HuH-7 (cell line): ENCODE measurements around the gene RBMS3.

Source experiments
- DNase-seq: peaks from one replicate; pipeline ENCODE4 v3.0.0; 2011; ENCODE audit warnings: low spot score

Gene RBMS3

DNA sequence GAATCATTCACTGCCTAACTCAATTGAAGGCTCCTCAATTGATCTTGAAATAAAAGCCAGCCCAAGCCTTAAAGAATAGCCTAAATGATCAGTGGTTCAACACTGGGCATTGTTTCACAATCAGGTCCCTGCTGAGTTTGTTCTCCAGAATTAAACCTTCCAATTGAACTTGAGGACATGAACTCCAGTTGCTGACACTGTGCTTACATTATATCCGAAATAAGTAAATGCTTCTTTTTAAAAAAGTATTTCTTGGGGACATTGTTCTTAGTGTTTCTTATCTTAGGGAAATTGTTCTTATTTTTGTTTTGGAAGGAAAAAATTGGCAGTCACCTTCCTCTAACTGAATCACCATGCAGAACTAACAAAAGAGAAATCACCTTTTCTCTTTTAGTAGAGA is 450.2 kb downstream of the RBMS3 start:
- no peak for DNase-seq

DNA sequence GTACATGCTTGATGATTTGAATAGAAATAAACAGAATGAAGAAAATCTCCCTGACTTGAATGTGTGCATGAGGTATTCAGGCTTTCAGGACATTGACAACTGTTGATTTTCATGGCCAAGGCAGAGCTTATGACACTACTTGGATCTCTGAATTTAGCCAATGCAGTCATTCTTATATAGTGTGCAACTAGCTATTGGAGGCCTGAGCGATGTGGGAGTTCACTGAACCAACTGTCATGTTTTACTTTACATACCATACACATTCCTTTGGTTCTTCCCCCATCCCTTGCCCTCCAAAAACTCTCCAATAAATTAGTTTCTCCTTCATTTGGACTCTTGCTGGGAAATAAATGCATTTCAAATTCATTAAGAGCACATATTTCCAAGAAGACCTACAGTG is 460.4 kb downstream of the RBMS3 start:
- no peak for DNase-seq

DNA sequence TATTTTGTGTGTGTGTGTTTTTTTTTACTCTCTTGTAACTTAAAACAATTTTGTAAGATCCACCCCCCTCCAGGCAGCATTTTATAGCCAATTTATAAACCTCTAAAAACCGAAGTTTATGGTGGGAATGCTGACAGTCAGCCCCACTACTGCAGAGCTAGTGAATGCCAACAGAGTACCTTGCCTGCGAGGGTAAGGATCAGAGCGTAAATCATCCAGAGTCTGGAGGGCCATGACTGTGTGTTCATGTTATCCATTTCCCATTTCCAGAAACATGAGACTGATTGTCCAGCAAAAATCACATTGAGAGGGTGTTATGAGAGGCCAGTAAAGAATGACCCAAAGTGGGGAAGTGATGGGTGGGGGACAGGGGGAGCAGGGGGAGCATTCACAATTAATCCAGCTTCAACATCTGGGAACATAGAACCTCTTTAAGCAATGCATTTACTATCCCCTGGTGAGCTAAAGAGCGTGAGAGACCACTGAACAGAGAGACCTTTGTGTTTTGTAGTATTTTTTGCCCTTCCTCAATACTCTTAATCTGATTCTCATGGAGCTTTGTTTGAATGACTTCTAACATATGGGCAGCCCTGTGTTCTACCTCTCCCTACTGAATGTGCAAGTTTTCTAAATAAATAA is 464.5 kb downstream of the RBMS3 start:
- DNase-seq = no peak

DNA sequence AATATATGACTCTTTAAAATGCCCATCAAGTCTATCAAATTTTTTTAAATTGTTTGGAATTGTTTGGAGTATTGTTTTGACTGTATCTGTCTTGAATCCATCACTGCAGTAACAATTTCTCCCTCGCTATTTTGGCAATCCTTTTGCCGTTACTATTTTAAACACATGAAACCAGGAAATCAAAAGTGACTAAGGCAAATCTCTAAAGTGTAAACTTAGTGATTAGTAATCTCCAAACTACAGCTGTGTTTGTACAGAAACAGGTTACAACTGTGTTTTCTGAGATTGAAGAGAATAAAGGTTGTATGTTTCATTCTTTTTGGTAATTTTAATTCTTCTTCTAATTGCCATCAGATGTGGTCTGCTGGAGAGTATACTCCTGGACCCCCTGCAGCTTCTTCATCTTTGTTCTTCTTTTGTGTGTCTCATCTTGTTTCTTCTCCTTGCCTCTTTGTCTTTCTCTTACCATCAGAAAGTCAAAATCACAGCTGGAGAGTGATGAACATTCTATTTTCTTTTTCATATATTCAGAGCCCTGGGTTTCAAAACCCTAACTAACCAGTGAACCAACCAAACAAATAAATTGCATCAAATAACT is 465.4 kb downstream of the RBMS3 start:
- DNase-seq = no peak

DNA sequence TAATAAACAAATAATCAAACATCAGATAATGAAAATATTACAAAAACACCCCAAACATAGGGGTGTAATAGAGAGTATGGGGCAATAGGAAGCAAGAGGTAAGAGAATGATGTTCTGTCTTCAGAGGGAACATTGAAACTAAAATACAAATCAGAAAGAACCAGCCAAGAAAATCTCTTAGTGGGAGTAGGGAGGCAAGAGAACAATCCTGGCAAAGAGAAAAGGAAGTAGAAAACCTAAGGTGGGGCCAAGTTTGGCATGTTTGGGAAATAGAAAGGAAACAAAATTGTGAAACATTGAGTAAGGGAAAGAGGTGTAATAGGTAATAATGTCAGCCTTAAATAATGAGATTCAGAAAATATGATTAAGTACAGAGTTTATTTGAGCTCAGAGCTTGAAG is 467.1 kb downstream of the RBMS3 start:
- no peak for DNase-seq

DNA sequence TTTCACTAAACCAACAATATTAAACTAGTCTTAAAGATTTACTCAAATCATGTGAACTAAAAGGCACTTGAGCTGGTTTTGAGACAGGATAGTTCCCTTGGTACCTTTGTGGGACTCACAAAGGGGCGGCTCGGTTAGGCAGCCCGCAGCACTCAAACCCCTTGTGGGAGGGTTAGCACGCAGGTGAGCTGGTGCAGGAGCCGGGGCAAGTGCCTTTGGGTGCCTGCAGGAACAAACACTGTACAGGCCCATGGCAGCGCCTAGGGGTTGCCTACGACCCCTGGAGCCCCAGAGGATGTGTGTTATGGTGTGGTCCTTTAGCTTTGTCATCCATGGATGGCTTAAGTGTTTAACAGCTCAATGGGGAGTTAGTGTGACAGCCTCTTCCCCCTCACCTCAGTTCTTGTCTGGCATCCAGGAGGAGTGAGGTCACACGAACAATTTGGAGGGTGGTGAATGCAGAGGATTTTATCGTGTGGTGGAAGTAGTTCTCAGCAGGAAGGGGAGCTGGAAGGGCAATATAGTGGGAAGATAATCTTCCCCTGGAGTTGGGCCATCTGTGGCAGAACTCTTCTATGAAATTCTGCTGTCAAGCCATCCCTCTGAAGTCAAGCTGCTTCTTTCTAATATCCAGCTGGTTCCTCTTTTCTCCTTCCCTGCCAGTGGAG is 470.9 kb downstream of the RBMS3 start:
- no peak for DNase-seq

DNA sequence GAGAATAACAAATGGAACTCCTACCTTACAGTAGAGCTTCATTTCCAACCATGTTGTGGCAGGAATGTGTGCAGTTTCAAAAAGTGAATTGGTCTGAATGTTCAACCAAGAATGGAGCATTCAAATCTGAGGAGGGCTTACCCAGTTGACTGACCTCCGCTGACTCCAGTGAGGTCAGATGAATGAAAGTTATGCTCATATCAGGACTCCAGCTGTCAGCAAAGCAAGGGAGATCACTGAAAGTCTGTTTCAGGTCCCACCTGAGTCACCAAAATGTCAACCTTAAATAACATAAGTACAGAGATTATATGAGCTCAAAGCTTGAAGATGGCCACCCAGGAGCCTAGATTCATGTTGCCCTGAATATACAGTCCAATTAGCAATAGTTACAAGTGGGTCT is 473.5 kb downstream of the RBMS3 start:
- no peak for DNase-seq

DNA sequence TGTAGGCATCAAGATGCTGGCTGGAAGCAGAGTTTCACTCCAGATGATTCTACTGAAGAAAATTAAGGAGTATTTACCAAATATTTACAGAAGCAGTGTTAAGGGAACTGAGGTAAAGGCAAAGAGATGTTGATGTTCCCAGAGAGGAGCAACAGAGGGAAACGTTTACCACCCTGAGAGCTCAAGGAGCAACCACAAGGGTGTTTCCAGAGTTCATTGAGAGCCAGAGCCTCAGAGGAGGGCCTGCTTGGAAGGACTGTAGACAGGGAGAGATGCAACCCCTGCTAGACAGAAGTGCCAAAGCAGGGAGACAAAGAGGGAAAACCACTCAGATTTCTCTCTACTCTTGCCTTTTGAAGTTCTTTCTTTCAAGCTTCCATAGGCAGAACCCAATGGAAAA is 474.5 kb downstream of the RBMS3 start:
- no peak for DNase-seq

DNA sequence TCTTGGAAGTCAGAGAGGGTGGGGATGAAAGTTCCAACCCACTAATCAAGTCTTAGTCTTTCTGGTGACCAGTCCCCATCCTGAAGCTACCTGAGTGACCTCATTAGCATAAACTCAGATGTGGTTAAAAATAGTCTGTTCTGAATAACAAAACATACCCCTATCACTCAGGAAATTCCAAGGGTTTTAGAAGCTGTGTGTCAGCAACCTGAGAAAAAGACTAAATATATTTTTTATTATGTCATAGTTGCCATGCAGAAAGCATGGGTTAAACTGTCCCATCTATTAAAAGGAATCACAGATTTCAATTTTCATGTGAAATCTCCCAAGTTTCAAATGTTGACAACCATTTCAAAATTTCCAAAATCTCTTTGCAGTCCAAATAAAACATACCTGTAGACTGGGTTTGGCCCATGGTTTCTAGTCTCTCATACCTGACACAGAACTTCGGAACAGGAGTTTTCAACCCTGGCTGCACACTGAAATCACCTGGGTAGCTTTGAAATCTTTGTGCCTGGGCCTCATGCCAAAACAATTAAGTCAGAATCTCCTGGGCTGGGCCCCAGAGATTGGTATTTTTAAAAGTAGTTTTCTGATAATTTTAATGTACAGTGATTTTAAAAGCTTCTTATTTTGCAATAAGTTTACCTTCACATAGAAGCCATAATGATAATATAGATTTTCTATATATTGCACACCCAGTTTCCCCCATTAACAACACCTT is 476.3 kb downstream of the RBMS3 start:
- no peak for DNase-seq

DNA sequence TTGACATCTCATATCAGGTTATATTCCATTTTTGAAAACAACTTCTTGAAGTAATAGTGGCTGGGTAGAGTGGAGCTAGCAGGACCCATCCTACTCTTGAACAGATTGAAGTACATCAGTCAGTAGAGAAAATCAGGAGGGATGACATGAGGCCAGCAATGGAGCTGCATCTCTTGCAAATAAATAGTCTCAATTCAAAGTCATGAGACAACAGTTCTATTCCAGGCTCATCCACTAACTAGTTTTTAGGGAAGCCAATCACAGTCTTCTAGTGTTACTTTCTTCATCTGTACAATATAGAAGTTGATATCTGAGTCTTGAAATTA is 477.2 kb downstream of the RBMS3 start:
- no peak for DNase-seq

DNA sequence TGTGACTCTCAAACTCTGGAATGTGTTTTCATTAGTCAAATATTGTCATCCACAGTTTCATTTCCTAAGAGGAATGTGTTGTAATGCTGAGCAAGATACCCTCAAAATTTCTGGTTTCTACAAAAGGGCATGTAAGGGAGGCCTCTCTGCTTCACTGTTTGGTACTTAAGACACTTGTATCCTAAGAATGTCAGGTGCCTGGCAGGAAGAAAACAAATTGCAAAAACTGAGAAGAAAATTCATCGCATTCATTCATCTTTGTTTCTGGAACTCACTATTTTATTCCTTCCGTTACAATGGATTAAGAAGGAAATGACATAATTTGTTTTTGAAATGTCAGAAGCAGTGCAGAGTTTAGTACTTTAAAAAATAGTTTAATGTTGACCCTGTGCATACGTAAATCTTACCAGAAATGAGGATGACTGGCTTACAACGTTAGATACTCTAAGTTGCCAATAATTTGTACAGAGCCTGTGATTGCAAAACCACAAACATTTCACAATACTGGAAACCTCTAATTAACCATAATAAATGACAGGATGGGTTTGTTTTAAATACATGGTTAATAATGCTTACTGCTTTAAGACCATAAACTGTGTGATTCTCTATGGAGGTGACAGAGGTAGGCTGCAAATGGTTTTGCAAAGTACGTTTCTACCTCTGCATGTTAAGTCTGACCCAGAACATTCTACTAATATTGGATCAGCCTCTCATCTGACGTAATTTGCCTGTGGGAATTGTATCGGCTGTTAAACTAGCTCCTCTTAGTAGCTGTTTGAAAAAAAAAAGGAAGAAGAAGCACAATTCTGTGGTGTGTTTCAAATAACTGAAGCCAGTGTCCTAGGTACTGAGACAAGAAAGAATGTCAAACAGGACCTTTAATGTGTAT is 477.8 kb downstream of the RBMS3 start:
- no peak for DNase-seq

DNA sequence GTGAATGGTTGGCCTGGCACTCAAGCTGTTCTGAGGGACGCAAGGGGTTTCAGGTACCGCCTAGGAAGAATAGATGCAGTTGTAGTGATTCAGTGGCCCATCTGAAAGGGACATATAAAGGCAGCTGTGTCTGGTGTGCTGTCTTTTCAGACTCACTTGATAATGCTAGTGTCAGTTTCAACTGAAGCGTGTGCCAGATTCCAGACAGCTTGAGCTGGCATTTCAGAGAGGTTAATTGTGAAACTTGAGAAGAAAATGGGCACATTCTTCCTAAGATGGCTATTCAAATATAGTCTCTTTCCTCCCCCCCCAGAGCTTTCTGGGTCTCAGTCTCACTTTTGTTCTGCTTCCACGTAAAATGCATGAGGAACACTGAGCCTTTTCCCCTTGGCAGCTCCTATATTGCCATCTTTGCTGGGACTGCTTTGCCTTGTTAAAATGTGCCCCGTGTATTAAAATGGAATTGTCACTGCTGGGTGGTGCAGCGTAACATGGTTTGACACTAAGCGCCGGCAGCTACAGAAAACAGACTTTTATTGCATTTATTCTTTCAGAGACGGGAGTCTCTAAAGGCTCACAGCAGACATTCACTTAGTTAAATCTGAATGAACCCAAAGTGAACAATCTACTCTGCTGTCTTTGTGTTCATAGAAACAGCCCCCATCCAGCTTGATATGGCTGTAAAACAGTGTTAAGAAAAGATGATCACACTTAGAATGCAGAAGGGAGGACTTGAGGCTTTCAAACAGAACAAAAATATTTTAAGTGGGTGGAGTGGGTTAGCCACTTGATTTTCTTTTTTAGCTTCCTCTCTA is 478.7 kb downstream of the RBMS3 start:
- no peak for DNase-seq

DNA sequence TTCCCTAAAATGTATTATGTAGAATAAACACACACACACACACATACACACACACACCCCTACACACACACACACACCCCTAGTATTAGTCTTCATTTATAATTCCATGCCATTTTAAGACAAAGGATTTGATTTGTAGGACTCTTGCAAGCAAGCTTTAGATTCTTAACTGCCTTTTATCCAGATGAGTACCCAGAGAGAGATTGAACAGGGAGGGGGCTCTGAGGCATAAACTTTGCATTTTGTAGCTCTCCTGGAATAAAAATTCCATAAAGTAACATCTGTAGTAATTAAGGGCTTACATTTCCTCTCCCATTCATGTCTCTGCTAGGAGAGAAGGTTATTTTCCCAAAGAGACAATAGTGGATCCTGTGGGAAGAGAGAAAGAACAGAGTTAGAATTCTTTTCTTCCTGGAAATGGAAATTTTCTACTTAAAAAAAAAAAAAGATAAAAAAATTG is 479.4 kb downstream of the RBMS3 start:
- DNase-seq = no peak

DNA sequence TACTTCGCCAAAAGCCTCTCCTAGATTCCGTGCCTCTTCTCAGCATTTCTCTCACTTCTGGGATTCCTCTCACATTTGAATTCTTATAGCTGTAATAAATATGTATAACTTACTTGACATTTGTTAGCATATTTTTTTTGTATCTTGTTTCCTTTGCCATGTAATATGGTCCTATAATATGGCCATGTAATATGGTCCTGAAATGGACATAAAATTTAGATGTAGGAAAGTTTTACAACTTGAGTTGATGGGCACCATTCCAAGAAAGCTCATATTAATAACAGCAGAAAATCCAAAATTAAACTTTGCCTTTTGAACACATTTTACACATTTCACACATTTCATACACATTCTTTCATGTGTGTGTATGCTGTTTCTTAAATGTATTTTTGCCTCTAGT is 480.6 kb downstream of the RBMS3 start:
- DNase-seq = no peak

DNA sequence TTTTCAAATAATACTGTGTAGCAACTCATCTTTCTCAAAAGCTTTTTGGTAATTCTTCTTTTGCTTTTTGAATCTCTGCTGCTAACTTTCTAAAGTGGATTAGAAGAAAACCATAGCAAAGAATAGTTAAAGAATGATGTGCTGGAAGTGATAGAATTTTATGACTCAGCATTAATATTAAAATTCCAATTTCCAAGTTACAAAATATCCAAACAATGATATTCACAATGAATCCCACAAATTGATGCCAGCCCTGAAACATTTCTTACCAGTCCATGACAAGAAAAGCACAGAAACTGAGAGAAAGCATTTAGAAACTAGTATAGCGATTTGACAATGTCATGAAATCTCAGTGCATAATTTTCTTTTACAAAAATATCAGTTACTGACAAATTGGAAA is 482.2 kb downstream of the RBMS3 start:
- no peak for DNase-seq

DNA sequence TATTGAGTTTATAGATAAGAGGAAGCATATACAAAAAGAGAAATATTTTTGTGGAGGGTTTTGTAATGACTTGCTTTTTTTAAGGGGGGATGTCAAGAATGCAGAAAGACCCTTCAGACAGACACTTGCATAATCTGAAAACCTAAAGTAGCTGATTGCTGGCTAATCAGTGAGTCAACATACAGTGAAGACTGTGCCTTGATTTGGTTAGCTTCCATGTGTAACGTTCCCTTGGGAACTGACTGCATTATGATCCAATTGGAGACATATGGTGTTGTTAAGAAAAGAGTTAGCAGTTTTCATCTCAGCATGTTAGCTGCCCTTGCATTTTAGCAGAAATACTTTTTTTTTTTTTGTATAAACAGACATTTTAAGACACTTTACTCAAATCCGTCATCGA is 483.2 kb downstream of the RBMS3 start:
- DNase-seq = no peak

DNA sequence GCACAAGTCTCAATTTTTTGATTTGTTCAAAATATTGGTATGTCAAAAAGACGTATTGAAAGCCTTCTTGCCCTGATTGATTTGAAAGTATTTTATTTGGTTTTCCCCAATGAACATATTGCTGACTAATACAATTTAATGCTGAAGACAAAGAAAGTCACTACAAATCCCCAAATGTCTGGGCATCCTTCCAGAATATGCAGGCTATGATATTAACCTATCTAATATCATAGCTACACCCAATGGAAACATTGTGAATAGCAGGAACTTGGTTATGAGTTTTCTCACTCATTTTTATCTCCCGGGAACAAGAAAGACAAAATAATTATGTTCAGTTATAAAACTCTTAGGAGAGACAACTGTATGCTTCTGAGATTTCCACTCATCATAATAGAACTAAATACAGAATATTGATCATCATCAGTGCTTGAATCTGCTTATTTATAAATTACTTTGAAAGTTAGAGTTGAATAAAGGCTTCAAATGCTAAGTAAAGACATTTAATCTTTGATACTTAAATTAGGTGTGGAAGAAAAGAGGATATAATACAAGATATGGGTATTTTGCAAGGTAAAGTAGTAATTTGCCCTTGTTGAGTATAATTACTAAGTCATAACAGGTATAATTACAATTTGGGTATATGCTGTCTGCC is 483.9 kb downstream of the RBMS3 start:
- DNase-seq = no peak

DNA sequence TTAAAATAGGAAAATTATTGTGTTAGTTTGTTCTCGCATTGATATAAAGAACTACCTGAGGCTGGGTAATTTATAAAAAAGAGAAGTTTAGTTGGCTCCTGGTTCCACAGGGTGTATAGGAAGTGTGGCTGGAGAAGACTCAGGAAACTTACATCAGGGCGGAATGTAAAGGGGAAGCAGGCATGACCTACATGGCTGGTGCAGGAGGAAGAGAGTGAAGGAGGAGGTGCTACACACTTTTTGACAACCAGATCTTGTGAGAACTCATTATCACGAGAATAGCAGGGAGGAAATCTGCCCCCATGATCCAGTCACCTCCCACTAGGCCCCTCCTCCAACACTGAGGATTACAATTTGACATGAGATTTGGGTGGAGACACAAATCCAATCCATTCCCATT is 490.7 kb downstream of the RBMS3 start:
- no peak for DNase-seq

DNA sequence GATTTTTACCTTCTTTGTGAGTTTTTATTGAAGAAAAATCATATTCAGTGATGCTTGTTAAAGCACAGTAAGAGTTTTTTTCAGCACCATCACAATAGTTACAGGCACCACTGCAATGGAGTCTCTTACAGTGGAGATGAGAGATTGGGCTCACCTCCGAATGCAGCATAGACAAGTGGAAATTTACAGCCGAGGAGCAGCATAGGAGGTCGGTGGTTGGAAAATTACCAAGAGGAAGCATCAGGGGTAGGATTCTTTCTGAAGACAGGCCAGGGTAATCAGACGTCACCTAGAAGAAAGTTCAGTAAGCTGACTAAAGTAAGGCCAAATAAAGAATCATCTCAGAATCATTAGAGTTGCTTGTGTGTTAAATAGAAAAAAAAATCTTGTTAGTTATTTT is 491.6 kb downstream of the RBMS3 start:
- peak; percentile 36 for DNase-seq

DNA sequence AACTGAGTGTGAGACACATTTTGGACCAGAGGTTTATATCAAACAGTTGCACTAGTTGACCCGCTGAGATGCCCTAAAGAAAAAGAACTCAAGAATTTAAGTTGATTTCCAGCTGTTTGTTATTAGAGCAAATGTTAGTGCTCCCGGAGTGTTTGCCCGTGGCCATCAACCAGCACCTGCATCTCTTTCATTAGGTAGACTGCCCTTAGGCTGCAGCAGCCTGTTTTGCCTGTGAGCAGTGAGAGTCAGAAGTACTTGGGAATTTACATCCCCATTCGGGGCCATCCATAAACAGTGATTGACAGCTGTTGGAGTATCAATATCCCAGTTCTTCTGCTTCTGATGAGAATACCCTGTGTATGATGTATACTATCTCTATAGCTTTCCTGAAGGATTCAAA is 492.6 kb downstream of the RBMS3 start:
- DNase-seq = no peak

DNA sequence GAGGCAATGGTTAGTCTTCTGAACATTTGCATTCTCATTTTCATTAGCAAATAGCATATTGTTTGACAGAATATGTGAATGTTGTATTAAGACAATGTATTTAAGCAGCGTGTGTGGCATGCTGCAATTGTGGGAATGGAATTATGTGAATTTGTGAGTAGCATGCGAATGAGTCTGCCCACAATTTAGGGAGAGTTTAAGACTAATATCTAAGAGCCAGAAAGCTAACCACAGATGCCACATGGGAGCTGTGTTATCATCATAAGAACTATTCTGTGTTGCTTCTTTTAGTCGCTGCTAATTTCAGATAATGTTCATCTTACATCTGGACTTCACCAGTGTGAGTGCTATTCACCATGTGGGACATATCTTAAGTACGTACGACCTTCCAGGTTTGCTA is 494.5 kb downstream of the RBMS3 start:
- no peak for DNase-seq
